Keratinocyte (primary cell): ENCODE results near the gene PHLDB3.

Source experiments
- CTCF ChIP-seq, 3 experiments: IDR thresholded peaks in 1 of 3; conservative IDR thresholded peaks in 1 of 3; optimal IDR thresholded peaks in 1 of 3; 2 replicates in 2 of 3; 3 replicates in 1 of 3; pipeline versions ENCODE3 to v1.5.1; 2011; ENCODE audit warnings: low read length in 3 of 3, mild to moderate bottlenecking in 3 of 3, moderate library complexity in 2 of 3, control low read depth in 1 of 3, inconsistent platforms in 1 of 3; ENCODE audit not compliant: insufficient read depth in 2 of 3; ENCODE audit errors: extremely low read depth in 1 of 3
- EZH2 ChIP-seq: IDR thresholded peaks from one replicate; pipeline ENCODE4 v1.6.1; 2012; ENCODE audit warnings: inconsistent platforms, mild to moderate bottlenecking, low read length, moderate library complexity

- no peak for TF ChIP-seq CTCF (optimal IDR thresholded peaks at IDR 0.05 in 1 of 3, IDR thresholded peaks at IDR 0.05 in 1 of 3, conservative IDR thresholded peaks at IDR 0.05 in 1 of 3; ENCODE audit: extremely low read depth in 1 of 3, insufficient read depth in 2 of 3, low read length in 3 of 3)
- no peak for TF ChIP-seq EZH2
These were observed 20.6 kb upstream of the PHLDB3 start for GRCh38 chr19:43524922-43525835.
